HepG2 (cell line): ENCODE measurements around the gene GABRG3. TPM values are rescaled to one million over a fixed set of nuclear protein-coding genes. Genes with fewer than 3 reads are reported as not detected.

Source experiments
- ATAC-seq: fragments of 200-7000 bp; cut with Tn5 transposase; 3 replicates; pipeline ENCODE4 v1.9.1; 2020; ENCODE audit warnings: mild to moderate bottlenecking, moderate library complexity
- BruUV-seq: library from RNA; stranded (reverse); fragments of 400-500 nt; replicated peaks from 2 replicates; lab custom pipeline; 2021; lab: Mats Ljungman, UMichigan
- CTCF ChIA-PET: fragments of 300-600 bp; formaldehyde crosslinking; extraction: SDS; loops from one replicate; lab custom pipeline; 2021; ENCODE audit warnings: low total read pairs, inconsistent platforms, low intra/inter-chr PET ratio; lab: Yijun Ruan, JAX
- POLR2A ChIA-PET: fragments of 350-600 bp; sonication (Branson Sonifier 250); formaldehyde crosslinking; loops from one replicate; lab custom pipeline; 2020; ENCODE audit warnings: antibody characterized with exemption, inconsistent platforms; lab: Yijun Ruan, JAX
- DNase-seq: peaks from one replicate; pipeline ENCODE4 v3.0.0-alpha.2; 2015; ENCODE audit warnings: low spot score
- FAIRE-seq: peaks from 3 replicates; lab custom pipeline; 2011; peaks lifted over from hg19 to GRCh38; lab: Jason Lieb, UNC
- H2AFZ ChIP-seq: one replicate; pipeline ENCODE4 v1.6.1; 2011; ENCODE audit warnings: low read length, inconsistent platforms
- H3K27ac ChIP-seq: fragments of 300-600 bp; 3 replicates; pipeline ENCODE4 v1.8.0; 2011; ENCODE audit warnings: mixed run types, mild to moderate bottlenecking, mixed read lengths, low read length, inconsistent platforms; ENCODE audit not compliant: insufficient read depth; ENCODE audit errors: extremely low read length
- H3K27me3 ChIP-seq, 2 experiments: fragments of 200-600 bp in 1 of 2; 2 replicates in 1 of 2; 3 replicates in 1 of 2; pipeline versions ENCODE4 v1.6.0 to v1.8.0; 2011; ENCODE audit warnings: low read length in 2 of 2, mild to moderate bottlenecking in 2 of 2, moderate library complexity in 2 of 2, inconsistent platforms in 1 of 2; ENCODE audit not compliant: insufficient read depth in 2 of 2, control insufficient read depth in 1 of 2
- H3K36me3 ChIP-seq, 2 experiments: fragments of 200-600 bp in 1 of 2; replicated peaks in 1 of 2; 2 replicates in 1 of 2; 3 replicates in 1 of 2; pipeline versions ENCODE4 v1.5.1 to v1.8.0; 2011; ENCODE audit warnings: low read length in 2 of 2, inconsistent platforms in 1 of 2; ENCODE audit not compliant: insufficient read depth in 2 of 2, control insufficient read depth in 1 of 2
- H3K4me1 ChIP-seq: 2 replicates; pipeline ENCODE4 v1.5.1; 2012; ENCODE audit warnings: low read length, inconsistent platforms; ENCODE audit not compliant: insufficient read depth
- H3K4me2 ChIP-seq: 2 replicates; pipeline ENCODE4 v1.6.0; 2011; ENCODE audit warnings: low read depth, low read length, inconsistent platforms
- H3K4me3 ChIP-seq, 3 experiments: fragments of 200-600 bp in 1 of 3; sonication (generic), shearing (Covaris generic) in 1 of 3; replicated peaks in 1 of 3; 2 replicates each; pipeline ENCODE4 v1.5.1; 2011 to 2016; ENCODE audit warnings: low read length in 3 of 3, inconsistent platforms in 2 of 3, low read depth in 2 of 3, mild to moderate bottlenecking in 2 of 3, control low read depth in 1 of 3, mixed read lengths in 1 of 3; ENCODE audit not compliant: insufficient read depth in 1 of 3
- H3K79me2 ChIP-seq: one replicate; pipeline ENCODE4 v1.6.1; 2011; ENCODE audit warnings: low read length, inconsistent platforms; ENCODE audit not compliant: insufficient read depth
- H3K9ac ChIP-seq: 2 replicates; pipeline ENCODE4 v1.6.0; 2011; ENCODE audit warnings: mild to moderate bottlenecking, low read depth, low read length, inconsistent platforms; ENCODE audit not compliant: insufficient read depth
- H3K9me3 ChIP-seq: 2 replicates; pipeline ENCODE4 v1.5.1; 2012; ENCODE audit warnings: mild to moderate bottlenecking, low read length
- H4K20me1 ChIP-seq: 2 replicates; pipeline ENCODE4 v1.6.0; 2011; ENCODE audit warnings: inconsistent platforms, mild to moderate bottlenecking, low read length, moderate library complexity; ENCODE audit not compliant: insufficient read depth
- CREM ChIP-seq, 2 experiments: sonication (generic) in 1 of 2; formaldehyde crosslinking in 1 of 2; IDR thresholded peaks; 2 replicates each; pipeline versions ENCODE4 v1.4.0 to v1.6.1; 2016 to 2020; ENCODE audit warnings: antibody characterized with exemption in 1 of 2, mild to moderate bottlenecking in 1 of 2, missing genetic modification reagents in 1 of 2
- KIAA2018 ChIP-seq: sonication (generic); formaldehyde crosslinking; IDR thresholded peaks from 2 replicates; pipeline ENCODE4 v1.5.0; 2020; ENCODE audit warnings: mild to moderate bottlenecking, missing genetic modification reagents, borderline replicate concordance
- WGBS: methylation state at CpG from one replicate; pipeline ENCODE4 v1.1.6; 2017; ENCODE audit warnings: low lambda C conversion rate; 5-methylcytosine and 5-hydroxymethylcytosine counted together
- in situ Hi-C: cut with HindIII; loops from 2 replicates; pipeline ENCODE4 v1.10.0; 2017; ENCODE audit warnings: low pct_unique_long_range_greater_than_20kb; ENCODE audit not compliant: extremely low pct_ligation_motif_present
- intact Hi-C: fragments of 100-400 bp; cut with micrococcal nuclease; formaldehyde crosslinking; loops from one replicate; pipeline ENCODE4 v1.10.0; 2022; ENCODE audit not compliant: unreplicated experiment
- polyA plus RNA-seq, 8 experiments: library from polyadenylated mRNA; depleted of rRNA in 3 of 8; stranded (reverse) in 7 of 8; unstranded in 1 of 8; fragments of >200 nt; fragmentation: Illumina TruSeq in 4 of 8; extraction: Trizol in 4 of 8; gene quantifications; 2 replicates each; pipeline versions ENCODE4 v1.2.1 to v1.2.3, GENCODE V29; 2011 to 2016; ENCODE audit warnings: low read depth in 4 of 8, missing spikeins in 1 of 8, mixed read lengths in 1 of 8; ENCODE audit not compliant: insufficient read depth in 1 of 8
- total RNA-seq, 5 experiments: library from RNA; depleted of rRNA; stranded (reverse); fragments of >200 nt; fragmentation: Illumina TruSeq; extraction: Trizol; gene quantifications; 2 replicates each; pipeline ENCODE4 v1.2.3, GENCODE V29; 2016; ENCODE audit warnings: low read depth in 1 of 5

The GABRG3 gene
- total and polyA plus RNA-seq, 2 of the 13 experiments (the other 11 are each of a cell fraction or from before 2014, with no cell fraction given) = not detected

GRCh38 chr15:27176785-27177406 lies 205.9 kb downstream of the GABRG3 start:
- ATAC-seq (no peak), DNase-seq (no peak), FAIRE-seq (no peak)
- peaks cover 68% of the 10 kb centered on the region for H3K9me3 ChIP-seq
- no peak overlapping the region for H2AFZ ChIP-seq
- no TSS peak for BruUV-seq
- intact Hi-C loops (no loop called here), in situ Hi-C loops (no loop called here)
- ChIA-PET POLR2A (no interaction called here), CTCF (no interaction called here)
- no peaks in the 10 kb centered on the region for H3K4me1 ChIP-seq
- no peak overlapping the region for H3K27ac ChIP-seq
- no peak for TF ChIP-seq CREM (IDR thresholded peaks at IDR 0.05)
- TF ChIP-seq CREM (CRISPR knock-in tag; IDR thresholded peaks at IDR 0.05) = no peak
- no peak for TF ChIP-seq KIAA2018 (CRISPR knock-in tag)
- H3K9ac ChIP-seq = no peak overlapping the region
- H4K20me1 ChIP-seq = no peaks in the 10 kb centered on the region
- WGBS = 10% methylated on average over 3 of the region's 4 CpGs
- H3K79me2 ChIP-seq = no peaks in the 10 kb centered on the region
- H3K27me3 ChIP-seq = no peaks in the 10 kb centered on the region
- H3K4me3 ChIP-seq = no peak overlapping the region
- no peaks in the 10 kb centered on the region for H3K36me3 ChIP-seq
- H3K4me2 ChIP-seq = no peak overlapping the region
